Ecto neural progenitor cell (in vitro differentiated cells): ENCODE data around the gene PBX1.
A peak's percentile ranks its signal among the peaks of the same experiment; 100 is the strongest.
"Not testable (repeated sequence)": the region's sequence is repeated elsewhere in the genome, so short reads cannot be mapped to it uniquely, and the experiment has no call there.

Experiments used
- DNase-seq: peaks from one replicate; pipeline ENCODE4 v3.0.0-alpha.2; 2018; ENCODE audit warnings: low spot score

The PBX1 gene

DNA sequence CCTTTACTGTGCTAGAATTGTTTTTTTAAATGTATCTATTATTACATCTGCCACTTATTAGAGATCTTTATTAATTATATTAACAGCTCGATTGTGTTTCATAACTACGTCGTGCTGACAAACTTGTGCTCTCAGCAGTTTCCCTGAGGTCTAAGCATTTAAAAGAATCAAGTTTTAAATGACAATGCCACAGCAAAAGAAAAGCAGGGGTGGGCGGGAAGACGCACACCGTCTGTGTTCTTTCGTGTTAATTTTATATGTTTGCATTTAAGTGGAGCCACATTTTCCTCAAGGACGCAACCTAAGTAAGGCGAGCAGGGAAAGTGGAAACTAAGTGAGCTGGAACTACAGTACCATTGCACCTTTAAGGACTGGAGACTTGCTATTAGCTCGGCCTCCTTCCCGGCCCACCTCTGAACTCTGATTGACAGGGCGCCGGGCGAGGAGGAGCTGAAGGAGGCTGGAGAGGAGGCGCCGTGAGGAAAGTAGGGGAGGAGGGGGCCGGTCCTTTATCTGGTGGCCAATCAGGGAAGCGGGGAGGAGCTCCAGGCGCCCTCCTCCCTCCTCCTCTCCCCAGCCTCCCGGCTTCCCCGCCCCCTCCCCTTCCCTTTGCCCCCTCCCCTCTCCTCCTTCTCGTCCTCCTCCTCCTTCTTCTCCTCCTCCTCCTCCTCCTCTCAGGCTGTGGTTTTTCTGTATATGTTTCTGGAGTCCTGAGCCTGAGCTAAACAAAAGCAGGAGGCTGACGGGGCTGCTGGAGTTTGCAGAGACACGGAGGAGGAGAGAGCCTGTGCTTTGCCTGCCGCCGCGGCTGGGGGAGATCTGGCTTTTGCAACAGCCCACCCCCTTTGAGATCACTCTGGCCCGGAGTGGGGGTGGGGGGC lies at the start of gene PBX1:
TSS of gene PBX1 (plus strand) at position 724 of the 881 bp plus-strand sequence.
- DNase-seq, result peak; percentile 96

DNA sequence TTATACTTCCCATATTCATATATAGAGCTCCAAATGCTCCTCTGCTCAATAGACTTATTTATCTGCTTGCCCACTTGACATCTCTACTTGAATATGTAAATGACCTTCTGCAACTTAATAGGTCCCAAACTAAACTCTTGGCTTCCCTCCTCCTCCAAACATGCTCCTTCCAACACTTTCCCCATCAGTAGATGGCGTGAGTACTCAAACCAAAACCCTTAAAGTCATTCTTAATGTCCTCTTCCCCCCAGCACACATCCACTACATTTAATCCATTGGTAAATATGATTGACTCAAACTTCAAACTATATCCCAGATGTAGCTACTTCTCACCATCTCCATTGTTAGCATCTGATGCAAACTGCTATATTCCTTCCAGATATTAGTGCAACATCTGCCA lies 48.5 kb upstream of the PBX1 start:
- DNase-seq, result no peak

DNA sequence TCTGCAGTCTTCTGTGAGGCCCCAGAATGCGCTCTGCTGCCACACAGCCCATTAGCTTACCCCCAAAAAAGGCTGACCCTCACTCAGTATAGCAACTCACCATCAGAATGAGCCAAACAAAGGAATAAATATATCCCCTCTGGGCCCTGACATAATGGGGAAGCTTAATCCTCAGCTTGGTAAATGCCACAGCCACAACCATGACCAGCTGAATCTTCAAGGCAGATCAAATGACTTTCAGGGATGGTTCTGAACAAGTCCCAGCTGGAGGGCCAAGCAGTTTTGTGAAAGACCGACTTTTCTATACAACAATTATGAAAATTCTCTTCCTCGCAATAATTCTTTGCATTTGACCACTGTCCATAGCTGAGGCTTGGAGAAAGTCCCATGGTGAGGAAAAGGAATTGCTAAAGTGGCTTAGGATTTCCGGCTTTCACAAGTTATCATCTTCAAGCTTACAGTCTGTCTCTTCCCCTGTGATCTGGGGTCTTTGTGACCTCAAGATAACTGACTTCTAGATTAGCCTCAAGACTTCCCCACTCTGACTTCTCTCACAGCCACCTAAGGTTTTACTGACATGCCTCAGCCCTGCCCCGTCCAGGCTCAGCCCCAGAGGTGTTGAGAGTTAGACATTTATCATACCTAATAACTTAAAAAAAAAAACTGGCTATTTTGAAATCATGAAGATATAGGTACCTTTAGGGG lies 47.8 kb upstream of the PBX1 start:
- DNase-seq, result no peak

DNA sequence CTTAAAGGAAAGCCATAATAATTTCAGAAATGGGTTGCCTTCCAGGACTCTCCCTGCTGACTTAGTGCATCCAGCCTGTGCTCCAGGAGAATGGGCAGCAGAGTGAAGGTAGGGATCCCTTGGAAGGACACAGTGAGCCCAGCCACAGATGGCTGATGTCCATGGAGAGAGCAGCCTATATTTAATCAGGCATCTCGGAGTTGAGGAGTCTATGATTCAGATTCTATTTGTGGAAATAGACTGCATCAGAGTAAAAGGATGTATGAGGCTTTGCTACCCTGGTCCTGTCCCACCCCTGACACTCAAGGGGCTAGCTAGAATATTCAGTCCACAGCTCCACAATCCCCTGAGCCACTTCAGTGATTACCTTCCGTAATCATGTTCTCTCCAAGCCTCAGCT lies 43.8 kb upstream of the PBX1 start:
- DNase-seq, result no peak

DNA sequence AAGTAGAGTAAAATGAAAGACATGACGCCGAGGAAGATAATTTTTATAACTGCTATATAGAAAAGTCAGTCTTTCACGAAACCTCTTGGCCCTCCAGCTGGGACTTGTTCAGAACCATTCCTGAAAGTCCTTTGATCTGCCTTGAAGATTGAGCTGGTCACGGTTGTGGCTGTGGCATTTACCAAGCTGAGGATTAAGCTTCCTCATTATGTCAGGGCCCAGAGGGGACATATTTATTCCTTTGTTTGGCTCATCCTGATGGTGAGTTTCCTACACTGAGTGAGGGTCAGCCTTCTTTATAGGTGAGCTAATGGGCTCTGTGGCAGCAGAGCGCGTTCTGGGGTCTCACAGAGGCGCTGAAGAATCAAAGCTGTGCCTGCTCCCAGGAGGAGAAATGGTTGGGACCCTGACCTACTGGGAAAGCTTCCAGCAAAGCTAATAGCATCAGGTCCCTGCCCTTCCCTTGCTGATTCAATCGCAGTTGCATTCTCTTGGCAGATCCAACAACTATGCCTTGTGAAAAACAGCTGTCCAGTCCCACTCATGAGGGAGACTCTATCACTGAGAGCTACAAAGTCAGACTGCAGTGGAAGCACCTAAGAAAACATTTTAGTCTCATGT lies 43.2 kb upstream of the PBX1 start:
- DNase-seq, result peak; percentile 58

DNA sequence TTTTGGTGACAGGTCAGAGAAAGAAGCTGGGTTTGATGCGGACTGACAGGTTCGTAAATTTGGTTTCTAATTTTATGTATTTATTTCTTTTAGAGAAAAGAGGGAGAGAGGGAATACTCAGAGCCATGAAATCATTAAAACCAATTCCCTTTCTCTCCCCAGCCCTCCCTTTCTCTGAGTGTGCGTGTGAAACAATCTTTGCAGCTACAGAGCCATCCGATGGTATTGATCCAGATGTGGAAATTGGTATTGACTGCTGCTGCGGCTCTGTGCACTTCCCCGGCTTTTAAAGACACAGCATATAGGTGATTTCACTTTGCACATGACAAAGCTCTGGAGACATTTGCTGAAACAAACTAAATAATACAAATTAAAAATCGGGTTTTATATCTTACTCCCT lies 42.4 kb upstream of the PBX1 start:
- DNase-seq, result no peak

DNA sequence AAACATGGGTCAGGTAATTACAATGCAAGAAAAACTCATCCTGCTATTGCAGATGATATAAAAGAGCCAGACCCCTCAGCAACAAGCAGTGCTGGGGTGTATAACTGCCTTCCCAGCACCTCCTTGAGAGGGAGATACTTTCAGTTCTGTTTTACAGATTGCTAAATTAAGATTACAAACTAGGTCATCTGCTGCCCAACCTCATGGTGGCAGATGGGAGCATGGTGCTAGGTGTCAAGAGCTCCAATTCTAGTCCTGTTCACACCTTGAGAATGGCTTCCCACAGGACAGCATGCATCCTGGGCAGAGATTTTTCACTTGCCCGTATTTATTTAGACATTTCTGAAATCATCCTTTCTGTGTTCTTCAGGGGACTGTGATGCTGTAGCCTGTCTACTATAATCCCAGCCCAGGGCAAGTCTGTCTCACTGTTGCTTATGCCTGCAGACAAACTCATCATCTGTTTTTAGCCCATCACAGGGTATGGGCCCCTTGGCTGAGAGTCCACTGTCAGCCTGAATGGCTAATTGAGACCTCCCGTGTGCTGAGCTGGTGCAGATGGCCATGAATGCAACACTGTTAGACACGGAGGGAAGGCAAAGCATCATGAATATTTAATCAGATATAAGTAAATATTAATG lies 40.2 kb upstream of the PBX1 start:
- no peak for DNase-seq

DNA sequence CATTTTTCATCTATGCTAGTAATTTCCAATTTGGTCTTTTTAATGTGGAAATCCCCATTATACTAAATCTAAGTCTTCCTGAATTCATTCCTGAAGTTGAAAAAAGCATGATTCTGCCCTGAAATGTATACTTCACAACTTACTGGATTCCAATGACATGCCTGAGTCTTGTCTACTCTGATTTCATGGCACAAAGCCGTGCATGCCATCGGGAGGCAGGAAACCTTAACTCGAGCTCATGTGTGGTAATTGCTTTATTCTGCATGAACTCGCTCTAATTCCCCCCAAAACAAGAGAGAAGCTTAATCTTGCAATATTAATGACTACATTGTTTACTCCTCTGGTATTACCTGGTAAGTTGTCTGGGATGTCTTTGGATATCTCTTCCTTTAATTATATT lies 39.6 kb upstream of the PBX1 start:
- DNase-seq, result no peak

DNA sequence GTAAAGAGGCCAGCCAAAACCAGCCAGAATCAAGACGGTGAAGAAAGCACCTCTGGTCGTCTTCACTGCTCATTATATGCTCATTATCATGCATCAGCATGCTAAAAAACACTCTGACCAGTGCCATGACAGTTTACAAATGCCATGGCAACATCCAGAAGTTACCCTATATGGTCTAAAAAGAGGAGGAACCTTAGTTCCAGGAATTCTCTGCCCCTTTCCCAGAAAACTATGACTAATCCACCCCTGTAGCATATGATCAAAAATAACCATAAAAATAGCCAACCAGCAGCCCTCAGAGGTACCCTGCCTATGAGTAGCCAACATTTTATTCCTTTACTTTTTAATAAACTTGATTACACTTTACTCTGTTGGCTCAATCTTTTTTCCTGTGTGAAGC lies 34.2 kb upstream of the PBX1 start:
- no peak for DNase-seq

DNA sequence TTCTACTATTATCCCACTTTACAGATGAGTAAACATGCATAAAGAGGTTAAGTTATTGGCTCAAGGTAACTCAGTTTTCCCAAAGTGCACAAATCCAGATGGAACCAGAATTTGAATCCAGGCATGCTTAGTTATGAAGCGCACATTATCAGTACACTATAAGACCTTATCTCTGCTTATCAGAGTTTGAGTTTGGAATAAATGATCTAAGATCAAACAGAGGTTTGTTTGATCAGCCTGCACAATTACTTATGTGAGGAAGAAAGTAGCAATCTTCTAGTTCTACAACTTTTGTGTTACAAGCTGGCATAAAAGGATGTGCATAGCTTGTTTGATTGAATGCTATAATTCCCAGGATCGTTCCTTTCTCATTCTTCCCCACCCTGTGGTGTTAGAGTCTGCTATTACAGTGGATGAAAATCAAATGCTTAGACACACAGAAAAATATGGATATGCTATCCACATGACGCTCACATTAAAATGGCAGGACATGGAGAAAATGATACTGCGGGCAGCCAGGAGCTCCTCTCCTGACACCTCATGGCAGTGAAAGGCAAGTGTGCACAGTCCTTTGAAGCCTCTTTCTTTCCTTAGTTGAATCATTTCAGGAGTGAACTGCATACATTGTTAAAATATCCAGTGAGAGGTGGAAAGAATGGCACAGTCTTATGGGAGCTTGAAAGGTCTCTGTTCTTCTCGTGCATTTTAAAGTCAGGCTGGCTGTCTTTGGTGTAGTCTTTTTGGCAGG lies 23.9 kb upstream of the PBX1 start:
- no peak for DNase-seq

DNA sequence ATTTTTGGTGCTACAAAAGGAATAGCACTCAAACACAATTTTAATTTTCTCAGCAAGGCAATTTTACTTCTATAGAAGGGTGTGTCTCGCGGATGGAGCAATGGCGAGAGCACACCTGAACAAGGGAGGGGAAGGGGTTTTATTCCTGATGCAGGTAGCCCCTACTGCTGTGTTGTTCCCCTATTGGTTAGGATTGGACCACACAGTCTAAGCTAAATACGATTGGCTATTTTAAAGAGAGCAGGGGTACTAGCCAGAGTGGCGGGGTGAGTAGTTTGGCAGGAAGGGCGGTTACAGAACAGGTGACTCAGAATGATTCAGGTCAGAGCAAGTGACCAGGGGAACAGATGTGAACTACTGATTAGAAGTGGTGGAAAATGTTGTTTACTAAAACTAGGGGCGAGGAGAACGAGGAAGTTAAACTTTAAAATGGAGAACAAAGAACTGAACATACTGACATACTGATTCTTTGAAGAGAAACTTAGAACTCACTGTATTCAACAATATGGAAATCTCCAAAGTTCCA lies 6.5 kb upstream of the PBX1 start:
- DNase-seq, result not testable (repeated sequence)

DNA sequence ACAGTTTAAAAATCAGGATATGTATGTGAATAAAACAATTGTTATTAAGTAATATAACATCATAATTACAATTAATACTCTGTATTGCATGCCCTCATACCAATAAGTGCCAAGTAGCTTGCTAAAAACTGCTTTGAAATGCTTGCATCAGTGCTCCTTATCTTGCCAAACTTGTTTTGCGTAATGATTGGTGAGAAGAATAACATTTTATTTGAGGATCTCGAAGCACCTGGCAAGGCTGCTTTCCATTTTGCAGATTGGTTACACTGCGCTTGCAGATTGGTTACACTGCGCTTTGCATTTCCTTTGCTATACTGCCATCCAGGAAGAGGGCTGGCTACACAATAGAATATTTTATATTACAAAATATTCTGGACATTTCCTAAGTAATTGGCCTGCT lies 1.7 kb upstream of the PBX1 start:
- DNase-seq, result no peak

DNA sequence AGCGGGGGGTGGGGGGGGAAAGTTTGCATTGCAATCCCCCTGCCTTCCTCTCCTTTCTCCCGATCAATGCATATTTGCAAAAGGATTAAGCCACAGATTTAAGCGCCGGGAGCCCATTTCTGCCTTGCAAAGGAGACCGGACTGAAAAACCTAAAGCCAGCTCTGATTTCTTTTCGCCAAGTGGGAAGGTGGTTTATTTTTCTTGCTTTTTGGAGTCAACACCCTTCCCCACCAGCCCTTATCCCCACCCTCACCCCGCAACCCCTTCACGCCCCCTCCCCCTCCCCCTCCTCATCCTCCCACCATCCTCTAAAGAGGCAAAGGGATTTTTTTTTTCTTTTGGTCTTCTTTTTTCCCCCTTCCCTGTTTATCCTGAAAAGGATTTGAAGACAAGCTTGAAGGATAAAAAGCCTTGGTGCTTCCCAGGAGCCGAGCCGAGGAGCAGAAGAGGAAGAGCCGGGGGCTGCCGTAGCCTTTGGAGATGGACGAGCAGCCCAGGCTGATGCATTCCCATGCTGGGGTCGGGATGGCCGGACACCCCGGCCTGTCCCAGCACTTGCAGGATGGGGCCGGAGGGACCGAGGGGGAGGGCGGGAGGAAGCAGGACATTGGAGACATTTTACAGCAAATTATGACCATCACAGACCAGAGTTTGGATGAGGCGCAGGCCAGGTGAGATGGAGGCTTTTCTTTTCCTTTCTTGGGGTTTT lies 513 bp downstream of the PBX1 start:
- peak; percentile 77 for DNase-seq

DNA sequence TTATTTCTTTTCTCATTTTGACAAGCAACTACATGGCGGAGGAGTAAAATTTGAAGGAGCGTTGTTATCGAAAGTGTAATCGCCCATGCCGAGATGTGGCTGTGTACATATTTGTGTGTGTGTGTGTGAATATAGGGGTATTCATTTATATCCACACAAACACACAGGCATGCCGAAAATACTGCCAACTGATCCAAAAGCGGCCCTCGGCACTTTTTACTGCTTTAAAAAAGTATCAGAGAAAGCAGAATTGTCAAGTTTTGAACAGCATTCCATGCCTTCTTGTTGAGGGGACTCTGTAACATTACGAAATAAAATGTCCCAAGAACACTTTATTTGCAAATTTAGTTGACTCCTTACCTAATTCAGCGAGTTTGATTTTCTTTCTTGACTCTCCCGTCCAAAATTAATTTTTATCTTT lies 1.1 kb downstream of the PBX1 start:
- no peak for DNase-seq

DNA sequence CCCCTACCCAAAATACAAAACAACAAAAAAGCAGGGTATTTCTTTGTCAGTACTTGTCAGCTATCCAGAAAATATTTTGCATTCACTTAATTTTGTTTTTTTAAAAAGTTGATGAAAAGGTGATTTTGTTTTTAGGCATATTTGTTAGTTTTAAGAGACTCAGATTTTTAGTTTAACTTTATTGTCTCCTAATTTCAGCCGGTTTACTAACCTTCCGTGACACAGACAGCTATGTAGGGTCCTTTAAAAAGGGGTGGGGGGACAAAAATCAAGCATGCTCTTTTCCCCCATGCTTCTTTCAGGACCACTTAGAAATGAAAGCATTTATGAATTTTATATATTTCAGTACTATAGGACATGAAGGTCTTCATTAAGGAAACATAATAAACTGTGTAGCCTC lies 1.6 kb downstream of the PBX1 start:
- DNase-seq, result no peak

DNA sequence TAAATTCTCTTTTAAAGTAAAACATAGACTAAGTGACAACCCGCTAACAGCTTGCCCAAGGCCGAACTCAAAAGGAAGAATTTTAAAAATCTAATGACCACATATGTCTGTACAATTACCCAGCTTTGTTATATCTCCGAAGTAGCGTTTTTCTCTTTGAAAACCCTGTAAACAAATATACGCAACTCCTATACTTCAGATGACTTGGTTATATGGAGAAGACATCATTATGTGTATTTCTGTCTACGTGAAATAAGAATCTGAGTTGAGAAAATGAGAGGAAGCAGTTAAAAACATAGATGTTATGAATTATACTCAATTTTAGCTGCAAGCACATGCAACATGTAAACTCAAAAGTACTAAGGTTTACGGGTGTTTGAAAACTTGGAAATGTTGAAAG lies 2.0 kb downstream of the PBX1 start:
- no peak for DNase-seq

DNA sequence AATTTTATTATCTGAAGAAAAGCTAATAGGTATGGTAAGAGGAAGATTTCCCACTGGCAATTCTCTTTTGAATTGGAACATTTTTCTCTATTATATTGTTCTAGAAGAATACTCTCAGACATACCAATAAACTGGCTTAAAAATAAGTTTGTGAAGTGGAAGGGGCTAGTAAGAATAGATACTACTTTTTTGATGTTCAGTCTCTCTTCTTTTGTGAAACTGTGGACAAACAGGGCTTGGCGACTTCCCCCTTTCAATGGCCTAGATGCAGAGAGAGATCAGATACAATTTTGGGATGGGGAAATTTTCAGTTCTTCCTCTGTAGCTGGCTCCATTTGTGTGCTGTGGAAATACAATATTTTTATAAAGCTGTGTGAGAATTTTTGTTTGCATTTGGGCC lies 2.5 kb downstream of the PBX1 start:
- DNase-seq, result no peak

DNA sequence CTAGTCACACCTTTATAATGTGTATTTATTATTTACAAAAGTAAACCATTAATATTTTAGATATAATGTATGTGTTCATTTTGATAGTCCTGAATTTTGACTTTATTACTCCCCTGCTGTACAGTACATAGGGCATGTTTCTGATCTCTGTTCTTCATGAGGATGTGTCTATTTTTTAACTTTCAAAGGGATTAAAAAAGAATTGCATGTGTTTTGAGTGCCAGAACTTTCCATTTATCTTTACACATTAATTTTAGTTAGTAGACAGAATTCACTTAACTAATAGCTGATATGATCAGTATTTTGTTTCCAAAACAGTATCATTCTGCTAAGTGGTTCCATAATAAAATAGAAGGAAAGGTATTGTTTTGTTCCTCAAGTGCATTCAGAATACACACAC lies 3.1 kb downstream of the PBX1 start:
- no peak for DNase-seq

DNA sequence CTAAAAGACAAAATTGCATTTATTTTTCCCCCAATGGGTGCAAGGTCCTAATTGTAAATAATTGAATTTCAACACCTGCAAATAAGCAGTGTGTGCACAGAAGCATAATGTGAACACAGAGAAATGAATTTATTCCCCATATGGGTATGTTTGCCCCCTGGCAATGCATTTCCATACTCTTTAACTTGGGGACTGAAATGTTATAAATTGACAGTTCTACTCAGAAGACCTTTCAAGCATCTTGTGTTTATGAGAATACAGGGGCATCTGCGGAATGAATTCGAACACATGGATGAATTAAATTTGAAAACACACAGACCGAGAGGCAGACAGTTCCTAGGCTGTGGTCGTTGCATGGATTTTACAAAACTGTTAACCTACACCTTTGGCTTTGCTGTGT lies 3.5 kb downstream of the PBX1 start:
- DNase-seq, result no peak

DNA sequence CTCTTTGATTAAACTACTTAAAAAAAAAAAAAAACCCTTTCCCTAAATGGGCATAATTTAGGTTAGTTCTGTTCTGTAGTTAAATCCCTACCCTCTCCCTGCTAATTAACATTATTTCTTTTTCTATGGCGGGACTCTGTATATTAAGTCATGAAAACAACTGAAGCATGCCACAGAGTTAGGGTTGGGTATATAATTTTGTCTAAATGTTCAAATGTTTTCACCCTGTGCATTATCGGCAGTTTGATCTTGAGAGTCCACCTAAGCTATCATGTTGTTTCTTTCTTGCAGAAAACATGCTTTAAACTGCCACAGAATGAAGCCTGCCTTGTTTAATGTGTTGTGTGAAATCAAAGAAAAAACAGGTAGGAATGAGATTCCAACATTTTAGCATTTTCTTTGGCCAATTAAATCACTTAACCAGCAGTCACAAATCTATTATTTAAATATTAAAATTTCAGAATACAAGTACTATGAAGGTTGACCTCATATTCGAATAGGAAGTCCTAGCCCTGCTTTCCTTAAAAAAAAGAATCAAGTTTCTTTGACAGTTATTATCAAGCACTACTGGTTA lies 4.0 kb downstream of the PBX1 start:
- no peak for DNase-seq
